Smooth muscle cell (in vitro differentiated cells): ENCODE results near the gene SAPCD2. TPM values are rescaled to one million over a fixed set of nuclear protein-coding genes. Genes with fewer than 3 reads are reported as not detected.

Experiments used
- DNase-seq: peaks from one replicate; lab custom pipeline; 2025; ENCODE audit not compliant: unreplicated experiment; lab: John Stamatoyannopoulos, UW
- H2AFZ ChIP-seq: fragments of 200-600 bp; sonication (generic); 2 replicates; pipeline ENCODE4 v1.6.0; 2016; ENCODE audit warnings: antibody characterized with exemption, low read depth, mild to moderate bottlenecking
- H3F3A ChIP-seq: fragments of 200-600 bp; sonication (generic); 2 replicates; pipeline ENCODE4 v1.6.0; 2017; ENCODE audit warnings: antibody characterized with exemption, low read depth
- H3K27ac ChIP-seq: fragments of 200-600 bp; sonication (generic); 2 replicates; pipeline ENCODE4 v1.5.1; 2016; ENCODE audit warnings: low read depth, mild to moderate bottlenecking
- H3K27me3 ChIP-seq: fragments of 200-600 bp; sonication (generic); 2 replicates; pipeline ENCODE4 v1.6.1; 2016; ENCODE audit warnings: low read depth, mild to moderate bottlenecking
- H3K36me3 ChIP-seq: fragments of 200-600 bp; sonication (generic); 2 replicates; pipeline ENCODE4 v1.5.1; 2016; ENCODE audit warnings: low read depth
- H3K4me1 ChIP-seq: fragments of 200-600 bp; sonication (generic); 2 replicates; pipeline ENCODE4 v1.5.1; 2016; ENCODE audit warnings: low read depth
- H3K4me2 ChIP-seq: fragments of 200-600 bp; sonication (generic); 2 replicates; pipeline ENCODE4 v1.6.0; 2016; ENCODE audit warnings: mild to moderate bottlenecking
- H3K4me3 ChIP-seq: fragments of 200-600 bp; sonication (generic); 2 replicates; pipeline ENCODE4 v1.5.1; 2016; ENCODE audit warnings: mild to moderate bottlenecking
- H3K79me2 ChIP-seq: fragments of 200-600 bp; sonication (generic); 2 replicates; pipeline ENCODE4 v1.6.0; 2016; ENCODE audit warnings: low read depth, mild to moderate bottlenecking
- H3K9ac ChIP-seq: fragments of 200-600 bp; sonication (generic); 2 replicates; pipeline ENCODE4 v1.6.0; 2016; ENCODE audit warnings: low read depth
- H3K9me3 ChIP-seq: fragments of 200-600 bp; sonication (generic); replicated peaks from 2 replicates; pipeline ENCODE4 v1.5.1; 2016; ENCODE audit warnings: low read depth
- H4K20me1 ChIP-seq: fragments of 200-600 bp; sonication (generic); 2 replicates; pipeline ENCODE4 v1.6.0; 2016; ENCODE audit warnings: low read depth
- WGBS: methylation state at CpG from one replicate; pipeline ENCODE4 v1.1.7; 2016; ENCODE audit warnings: low lambda C conversion rate; 5-methylcytosine and 5-hydroxymethylcytosine counted together
- polyA plus RNA-seq: library from polyadenylated mRNA; unstranded; fragments of >200 nt; fragmentation: Nextera tagmentation; extraction: Ambion mirVana; gene quantifications from 2 replicates; pipeline ENCODE4 v1.2.1, GENCODE V29; 2016
- total RNA-seq: library from RNA; depleted of rRNA; stranded (reverse); fragments of >200 nt; gene quantifications from 2 replicates; pipeline ENCODE4 v1.2.3, GENCODE V29; 2014
- TF ChIP-seq, protein P1 (sequence below): fragments of 200-600 bp; sonication (generic); IDR thresholded peaks from 2 replicates; pipeline ENCODE4 v1.5.1; 2017; ENCODE audit warnings: borderline replicate concordance, mild to moderate bottlenecking, antibody characterized with exemption; ENCODE audit not compliant: insufficient read depth, poor library complexity, severe bottlenecking

SAPCD2 gene
- total and polyA plus RNA-seq, 2 experiments from 2014 or later = 1.9 to 3.9 TPM

GRCh38 chr9:137103206-137103999, 33.0 kb upstream of the SAPCD2 start:
- Histone ChIP-seq H3K4me3 (no peak overlapping the region), H3K9ac (no peak overlapping the region), H3K27ac (no peak overlapping the region), H3K79me2 (no peaks in the 10 kb centered on the region), H4K20me1 (peaks cover 5% of the 10 kb centered on the region), H3K4me2 (no peak overlapping the region), H3K27me3 (no peaks in the 10 kb centered on the region), H3K9me3 (no peaks in the 10 kb centered on the region), H2AFZ (no peak overlapping the region), H3K36me3 (peaks cover 4% of the 10 kb centered on the region), H3K4me1 (no peaks in the 10 kb centered on the region), H3F3A (no peaks in the 10 kb centered on the region)
- DNase-seq = no peak
- TF ChIP-seq, protein P1, sequence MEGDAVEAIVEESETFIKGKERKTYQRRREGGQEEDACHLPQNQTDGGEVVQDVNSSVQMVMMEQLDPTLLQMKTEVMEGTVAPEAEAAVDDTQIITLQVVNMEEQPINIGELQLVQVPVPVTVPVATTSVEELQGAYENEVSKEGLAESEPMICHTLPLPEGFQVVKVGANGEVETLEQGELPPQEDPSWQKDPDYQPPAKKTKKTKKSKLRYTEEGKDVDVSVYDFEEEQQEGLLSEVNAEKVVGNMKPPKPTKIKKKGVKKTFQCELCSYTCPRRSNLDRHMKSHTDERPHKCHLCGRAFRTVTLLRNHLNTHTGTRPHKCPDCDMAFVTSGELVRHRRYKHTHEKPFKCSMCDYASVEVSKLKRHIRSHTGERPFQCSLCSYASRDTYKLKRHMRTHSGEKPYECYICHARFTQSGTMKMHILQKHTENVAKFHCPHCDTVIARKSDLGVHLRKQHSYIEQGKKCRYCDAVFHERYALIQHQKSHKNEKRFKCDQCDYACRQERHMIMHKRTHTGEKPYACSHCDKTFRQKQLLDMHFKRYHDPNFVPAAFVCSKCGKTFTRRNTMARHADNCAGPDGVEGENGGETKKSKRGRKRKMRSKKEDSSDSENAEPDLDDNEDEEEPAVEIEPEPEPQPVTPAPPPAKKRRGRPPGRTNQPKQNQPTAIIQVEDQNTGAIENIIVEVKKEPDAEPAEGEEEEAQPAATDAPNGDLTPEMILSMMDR = no peak
- 92% methylated on average over 36 of the region's 37 CpGs for WGBS

GRCh38 chr9:137099231-137099630, 28.9 kb upstream of the SAPCD2 start:
- H4K20me1 ChIP-seq = peaks cover 1% of the 10 kb centered on the region
- H3K4me2 ChIP-seq = no peak overlapping the region
- TF ChIP-seq, protein P1 = no peak
- no peaks in the 10 kb centered on the region for H3K79me2 ChIP-seq
- H3K4me1 ChIP-seq = no peaks in the 10 kb centered on the region
- H2AFZ ChIP-seq = no peak overlapping the region
- H3K9ac ChIP-seq = no peak overlapping the region
- H3F3A ChIP-seq = no peaks in the 10 kb centered on the region
- DNase-seq = no peak
- no peaks in the 10 kb centered on the region for H3K9me3 ChIP-seq
- H3K36me3 ChIP-seq = peaks cover 4% of the 10 kb centered on the region
- 98% methylated on average over 14 of the region's 14 CpGs for WGBS
- no peaks in the 10 kb centered on the region for H3K27me3 ChIP-seq
- no peak overlapping the region for H3K4me3 ChIP-seq
- no peak overlapping the region for H3K27ac ChIP-seq

GRCh38 chr9:137097761-137098462, 27.6 kb upstream of the SAPCD2 start:
- Histone ChIP-seq H2AFZ (no peak overlapping the region), H3K27me3 (no peaks in the 10 kb centered on the region), H3K4me1 (no peaks in the 10 kb centered on the region), H3K9me3 (no peaks in the 10 kb centered on the region), H3K9ac (no peak overlapping the region), H4K20me1 (peaks cover 3% of the 10 kb centered on the region), H3K36me3 (peaks cover 4% of the 10 kb centered on the region), H3F3A (no peaks in the 10 kb centered on the region), H3K27ac (no peak overlapping the region), H3K4me3 (no peak overlapping the region), H3K4me2 (no peak overlapping the region), H3K79me2 (no peaks in the 10 kb centered on the region)
- WGBS = 95% methylated on average over 20 of the region's 20 CpGs
- DNase-seq = no peak
- TF ChIP-seq, protein P1 = no peak
